CD4-positive, alpha-beta T cell (primary cell): Measurements from ENCODE around the gene PTGDR. TPM values are rescaled to one million over a fixed set of nuclear protein-coding genes. Genes with fewer than 3 reads are reported as not detected.

Experiments used
- ATAC-seq: fragments of 200-7000 bp; cut with Tn5 transposase; one replicate; pipeline ENCODE4 v1.10.0; 2022; ENCODE audit warnings: mild to moderate bottlenecking; ENCODE audit not compliant: poor library complexity
- CTCF ChIA-PET: fragments of 350-600 bp; sonication (Branson Sonifier 250); formaldehyde crosslinking; loops from one replicate; lab custom pipeline; 2021; ENCODE audit warnings: antibody characterized with exemption, inconsistent platforms; lab: Charles Lee
- POLR2A ChIA-PET: fragments of 350-600 bp; sonication (Branson Sonifier 250); formaldehyde crosslinking; loops from one replicate; lab custom pipeline; 2021; ENCODE audit warnings: antibody characterized with exemption, inconsistent platforms; lab: Charles Lee
- DNase-seq, 14 experiments: peaks; one replicate each; pipeline ENCODE4 v3.0.0-alpha.2; 2013 to 2020; ENCODE audit warnings: mixed read lengths in 2 of 14
- H3K27ac ChIP-seq, 2 donors: one replicate each; pipeline versions ENCODE4 v1.5.1 to v1.7.0; 2013; ENCODE audit warnings: low read length in 2 of 2, low read depth in 1 of 2, mild to moderate bottlenecking in 1 of 2
- H3K27me3 ChIP-seq, 2 experiments: 1 replicate in 1 of 2; 2 replicates in 1 of 2; pipeline versions ENCODE4 v1.6.1 to v1.7.0; 2013; ENCODE audit warnings: low read length in 2 of 2, control low read depth in 1 of 2, mild to moderate bottlenecking in 1 of 2, moderate library complexity in 1 of 2; ENCODE audit not compliant: insufficient read depth in 2 of 2, control insufficient read depth in 1 of 2
- H3K36me3 ChIP-seq: one replicate; pipeline ENCODE4 v1.6.1; 2013; ENCODE audit warnings: low read length, control low read depth; ENCODE audit not compliant: insufficient read depth
- H3K4me1 ChIP-seq: one replicate; pipeline ENCODE4 v1.6.1; 2013; ENCODE audit warnings: low read length, control low read depth; ENCODE audit not compliant: insufficient read depth
- H3K4me3 ChIP-seq: one replicate; pipeline ENCODE4 v1.5.1; 2013; ENCODE audit warnings: mild to moderate bottlenecking, low read length, moderate library complexity
- H3K9me3 ChIP-seq, 2 experiments: 1 replicate in 1 of 2; 2 replicates in 1 of 2; pipeline versions ENCODE4 v1.6.1 to v1.7.0; 2013; ENCODE audit warnings: low read length in 2 of 2, mild to moderate bottlenecking in 2 of 2, control low read depth in 1 of 2, moderate library complexity in 1 of 2; ENCODE audit not compliant: control insufficient read depth in 1 of 2, insufficient read depth in 1 of 2
- H3K27ac Mint-ChIP-seq: one replicate; pipeline ENCODE4 v1.8.0; 2020; ENCODE audit warnings: mixed read lengths
- H3K27me3 Mint-ChIP-seq: one replicate; pipeline ENCODE4 v1.8.0; 2021; ENCODE audit warnings: mixed read lengths
- H3K36me3 Mint-ChIP-seq: one replicate; pipeline ENCODE4 v1.8.0; 2021; ENCODE audit warnings: low read depth, mixed read lengths
- H3K4me1 Mint-ChIP-seq: one replicate; pipeline ENCODE4 v1.8.0; 2021; ENCODE audit warnings: low read depth, mixed read lengths
- H3K4me3 Mint-ChIP-seq: one replicate; pipeline ENCODE4 v1.8.0; 2020; ENCODE audit warnings: mild to moderate bottlenecking, mixed read lengths
- H3K9me3 Mint-ChIP-seq: one replicate; pipeline ENCODE4 v1.8.0; 2020; ENCODE audit warnings: mixed read lengths
- intact Hi-C, 2 experiments: fragments of 100-400 bp; cut with DNase I in 1 of 2; cut with micrococcal nuclease in 1 of 2; formaldehyde crosslinking; loops; one replicate each; pipeline versions ENCODE4 v1.15.1 to v1.9.0; 2023 to 2025; cut with DNase I, micrococcal nuclease
- total RNA-seq, 174 experiments: library from RNA in 2 of 174; stranded (reverse) in 2 of 174; gene quantifications; one replicate each; pipeline ENCODE4 v1.2.3 and lab custom pipeline; 2021 to 2026
- TF ChIP-seq, protein P1 (sequence below): fragments of 200-600 bp; IDR thresholded peaks from one replicate; pipeline ENCODE4 v1.8.0; 2022; ENCODE audit warnings: antibody characterized with exemption, mild to moderate bottlenecking

PTGDR gene
- total RNA-seq, 2 experiments from 2014 or later = 0.20 to 0.41 TPM

DNA sequence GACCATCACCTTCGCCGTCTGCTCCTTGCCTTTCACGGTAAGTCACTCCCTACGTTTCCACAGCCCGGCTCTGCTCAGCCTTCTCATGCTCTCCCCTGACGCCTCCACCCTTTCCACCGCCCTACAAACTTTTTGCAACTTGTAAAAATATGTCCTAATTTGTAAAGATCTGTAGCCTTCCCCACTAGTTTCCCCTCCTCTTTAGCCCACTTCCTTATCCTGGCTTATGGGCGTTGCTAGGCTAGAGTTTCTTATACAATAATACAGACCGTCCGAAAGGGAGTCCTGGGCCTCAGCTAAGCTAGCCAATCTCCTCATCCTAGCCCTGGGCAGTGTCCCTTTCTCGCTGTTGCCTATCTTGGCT is 47.8 kb downstream of the PTGDR start:
- H3K9me3 ChIP-seq = peaks cover 0 to 5% of the 10 kb centered on the region in 2 experiments
- no peaks in the 10 kb centered on the region for H3K9me3 Mint-ChIP-seq
- peaks cover 74% of the 10 kb centered on the region for H3K4me1 Mint-ChIP-seq
- TF ChIP-seq, protein P1, sequence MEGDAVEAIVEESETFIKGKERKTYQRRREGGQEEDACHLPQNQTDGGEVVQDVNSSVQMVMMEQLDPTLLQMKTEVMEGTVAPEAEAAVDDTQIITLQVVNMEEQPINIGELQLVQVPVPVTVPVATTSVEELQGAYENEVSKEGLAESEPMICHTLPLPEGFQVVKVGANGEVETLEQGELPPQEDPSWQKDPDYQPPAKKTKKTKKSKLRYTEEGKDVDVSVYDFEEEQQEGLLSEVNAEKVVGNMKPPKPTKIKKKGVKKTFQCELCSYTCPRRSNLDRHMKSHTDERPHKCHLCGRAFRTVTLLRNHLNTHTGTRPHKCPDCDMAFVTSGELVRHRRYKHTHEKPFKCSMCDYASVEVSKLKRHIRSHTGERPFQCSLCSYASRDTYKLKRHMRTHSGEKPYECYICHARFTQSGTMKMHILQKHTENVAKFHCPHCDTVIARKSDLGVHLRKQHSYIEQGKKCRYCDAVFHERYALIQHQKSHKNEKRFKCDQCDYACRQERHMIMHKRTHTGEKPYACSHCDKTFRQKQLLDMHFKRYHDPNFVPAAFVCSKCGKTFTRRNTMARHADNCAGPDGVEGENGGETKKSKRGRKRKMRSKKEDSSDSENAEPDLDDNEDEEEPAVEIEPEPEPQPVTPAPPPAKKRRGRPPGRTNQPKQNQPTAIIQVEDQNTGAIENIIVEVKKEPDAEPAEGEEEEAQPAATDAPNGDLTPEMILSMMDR = no peak
- peak overlapping the region; percentile 77 for H3K27ac Mint-ChIP-seq
- peak; percentile 16 for ATAC-seq
- DNase-seq = peak in 4 of 14 experiments; percentile 10 to 76 (median 50)
- POLR2A ChIA-PET = interaction anchor here (0.9 to 2.1 kb wide), 4 partner anchors 37 to 238 kb away, joined by 3 to 6 read pairs (median 4); partner anchors contain the start of gene TXNDC16
- peak overlapping the region; percentile 97 for H3K4me3 ChIP-seq
- CTCF ChIA-PET = interaction anchor here (1.1 kb wide), 1 partner anchor 11 kb away, joined by 3 read pairs; no protein-coding TSS in a partner anchor
- H3K4me3 Mint-ChIP-seq = peak overlapping the region; percentile 97
- H3K27me3 Mint-ChIP-seq = peaks cover 47% of the 10 kb centered on the region
- peaks cover 4% of the 10 kb centered on the region for H3K36me3 ChIP-seq
- intact Hi-C loops = loop anchor here in 1 of 2 experiments (10.0 kb wide), 1 partner anchor 89 kb away; no protein-coding TSS in a partner anchor
- no peaks in the 10 kb centered on the region for H3K27me3 ChIP-seq
- peak overlapping the region in 1 of 2 donors; percentile 74 for H3K27ac ChIP-seq
- H3K4me1 ChIP-seq = peaks cover 49% of the 10 kb centered on the region
- peaks cover 17% of the 10 kb centered on the region for H3K36me3 Mint-ChIP-seq

DNA sequence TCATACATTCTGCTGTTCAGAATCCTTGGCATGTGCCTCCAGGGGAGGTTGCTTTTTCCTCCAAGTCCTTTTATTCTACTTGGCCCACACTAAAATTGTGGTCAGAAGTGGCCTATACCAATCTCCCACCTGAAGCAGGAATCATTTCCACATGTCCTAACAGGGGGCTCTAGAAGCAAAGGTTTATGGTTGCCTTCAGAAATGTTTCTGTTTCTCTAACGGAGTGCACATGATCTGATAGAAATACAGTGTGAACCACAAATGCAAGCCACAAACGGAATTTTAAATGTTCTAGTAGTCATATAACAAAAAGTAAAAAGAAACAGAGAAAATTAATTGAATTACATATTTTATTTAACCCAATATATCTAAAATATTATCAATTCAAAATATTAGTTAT is 50.6 kb downstream of the PTGDR start:
- TF ChIP-seq, protein P1 = no peak
- peak overlapping the region; percentile 75 for H3K4me3 Mint-ChIP-seq
- H3K27me3 ChIP-seq = no peaks in the 10 kb centered on the region
- peaks cover 42% of the 10 kb centered on the region for H3K36me3 Mint-ChIP-seq
- no peaks in the 10 kb centered on the region for H3K36me3 ChIP-seq
- CTCF ChIA-PET = no interaction called here
- H3K4me1 Mint-ChIP-seq = peaks cover 53% of the 10 kb centered on the region
- H3K9me3 ChIP-seq = peaks cover 5 to 12% of the 10 kb centered on the region in 2 experiments
- POLR2A ChIA-PET = interaction anchor here (1.4 kb wide), 1 partner anchor 234 kb away, joined by 3 read pairs; the partner anchor contains the start of gene TXNDC16
- H3K4me1 ChIP-seq = peaks cover 30% of the 10 kb centered on the region
- peaks cover 4% of the 10 kb centered on the region for H3K9me3 Mint-ChIP-seq
- H3K27me3 Mint-ChIP-seq = peaks cover 32% of the 10 kb centered on the region
- DNase-seq (peak in 1 of 14 experiments; percentile 59), ATAC-seq (no peak)
- H3K27ac ChIP-seq = peak overlapping the region in 1 of 2 donors; percentile 35
- H3K4me3 ChIP-seq = peak overlapping the region; percentile 97
- intact Hi-C loops = loop anchor here in 1 of 2 experiments (10.0 kb wide), 1 partner anchor 87 kb away; no protein-coding TSS in a partner anchor
- peak overlapping the region; percentile 46 for H3K27ac Mint-ChIP-seq

- Histone ChIP-seq H3K4me3 (peak overlapping the region; percentile 97), H3K27me3 (no peaks in the 10 kb centered on the region), H3K27ac (no peak overlapping the region), H3K4me1 (peaks cover 25% of the 10 kb centered on the region), H3K9me3 (peaks cover 8 to 12% of the 10 kb centered on the region in 2 experiments), H3K36me3 (no peaks in the 10 kb centered on the region)
- peaks cover 48% of the 10 kb centered on the region for H3K36me3 Mint-ChIP-seq
- H3K27ac Mint-ChIP-seq = peak overlapping the region; percentile 40
- H3K4me1 Mint-ChIP-seq = peaks cover 45% of the 10 kb centered on the region
- H3K9me3 Mint-ChIP-seq = peaks cover 4% of the 10 kb centered on the region
- CTCF ChIA-PET = no interaction called here
- POLR2A ChIA-PET = interaction anchor here (1.6 kb wide), 1 partner anchor 33 kb away, joined by 4 read pairs; no protein-coding TSS in a partner anchor
- DNase-seq = peak in 1 of 14 experiments; percentile 10
- no peak for ATAC-seq
- peaks cover 24% of the 10 kb centered on the region for H3K27me3 Mint-ChIP-seq
- peak overlapping the region; percentile 74 for H3K4me3 Mint-ChIP-seq
- TF ChIP-seq, protein P1 = no peak
- intact Hi-C loops = loop anchor here in 1 of 2 experiments (10.0 kb wide), 1 partner anchor 86 kb away; no protein-coding TSS in a partner anchor
Observed at GRCh38 chr14:52318826-52319645, 51.5 kb downstream of the PTGDR start.
